ENCODE measurements around the gene TMEM126B.
A peak's percentile ranks its signal among the peaks of the same experiment; 100 is the strongest.

DNA sequence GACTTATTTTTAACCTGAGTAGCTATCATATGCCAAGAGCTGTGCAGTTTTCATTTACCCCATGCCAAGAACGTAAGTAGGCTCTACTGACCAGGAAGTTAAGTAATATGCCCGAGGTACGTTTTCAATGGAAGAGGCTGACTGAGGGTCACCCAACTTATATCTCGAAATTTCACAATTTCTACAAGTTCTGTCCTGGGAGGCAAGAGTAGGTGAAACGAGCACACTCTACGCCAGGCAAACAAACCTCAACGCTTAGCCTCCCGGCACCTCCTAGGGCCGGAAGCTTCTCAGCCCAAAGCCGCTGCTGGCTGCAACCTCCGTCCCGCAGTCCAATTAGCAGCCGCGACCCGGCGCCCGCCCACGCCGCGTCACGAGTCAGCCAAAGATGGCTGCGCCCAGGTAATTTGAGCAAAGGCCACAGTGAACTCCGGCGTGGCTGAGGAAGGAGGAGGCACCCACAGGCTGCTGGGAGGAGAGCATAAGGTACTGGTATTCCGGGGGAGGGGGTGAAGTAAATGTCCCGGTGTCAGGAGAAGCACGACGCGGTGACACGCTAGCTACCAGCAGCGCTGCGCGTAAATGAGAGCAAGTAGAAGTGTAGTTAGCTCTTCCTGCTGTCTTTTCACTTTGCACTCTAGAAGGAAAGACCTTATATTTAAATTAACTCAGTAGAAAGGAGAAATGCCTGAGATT lies 19.4 kb downstream of the TMEM126B start, which contains the start of gene TMEM126A:
- peak in 1 of 4 donors; percentile 23 for TF ChIP-seq EP300 (IDR thresholded peaks at IDR 0.05)
- TF ChIP-seq POLR2AphosphoS5 (IDR thresholded peaks at IDR 0.05) = peak; percentile 62 to 88 (median 83)
- TF ChIP-seq, protein P1, sequence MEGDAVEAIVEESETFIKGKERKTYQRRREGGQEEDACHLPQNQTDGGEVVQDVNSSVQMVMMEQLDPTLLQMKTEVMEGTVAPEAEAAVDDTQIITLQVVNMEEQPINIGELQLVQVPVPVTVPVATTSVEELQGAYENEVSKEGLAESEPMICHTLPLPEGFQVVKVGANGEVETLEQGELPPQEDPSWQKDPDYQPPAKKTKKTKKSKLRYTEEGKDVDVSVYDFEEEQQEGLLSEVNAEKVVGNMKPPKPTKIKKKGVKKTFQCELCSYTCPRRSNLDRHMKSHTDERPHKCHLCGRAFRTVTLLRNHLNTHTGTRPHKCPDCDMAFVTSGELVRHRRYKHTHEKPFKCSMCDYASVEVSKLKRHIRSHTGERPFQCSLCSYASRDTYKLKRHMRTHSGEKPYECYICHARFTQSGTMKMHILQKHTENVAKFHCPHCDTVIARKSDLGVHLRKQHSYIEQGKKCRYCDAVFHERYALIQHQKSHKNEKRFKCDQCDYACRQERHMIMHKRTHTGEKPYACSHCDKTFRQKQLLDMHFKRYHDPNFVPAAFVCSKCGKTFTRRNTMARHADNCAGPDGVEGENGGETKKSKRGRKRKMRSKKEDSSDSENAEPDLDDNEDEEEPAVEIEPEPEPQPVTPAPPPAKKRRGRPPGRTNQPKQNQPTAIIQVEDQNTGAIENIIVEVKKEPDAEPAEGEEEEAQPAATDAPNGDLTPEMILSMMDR (IDR thresholded peaks at IDR 0.05) = no peak

Measured in sigmoid colon (tissue), 4 donors.